Uterus (tissue), 2 donors: ENCODE results near the gene NPHP4.

Experiments used
- POLR2A ChIP-seq, 2 donors: fragments of 450-650 bp; IDR thresholded peaks; one replicate each; pipeline ENCODE4 v1.6.1; 2016; ENCODE audit warnings: antibody characterized with exemption in 2 of 2, mild to moderate bottlenecking in 1 of 2, moderate library complexity in 1 of 2
- TF ChIP-seq, protein P1 (sequence below), 4 experiments: fragments of 200-600 bp in 2 of 4; fragments of 450-650 bp in 2 of 4; sonication (generic) in 2 of 4; IDR thresholded peaks; one replicate each; pipeline ENCODE4 v1.5.1; 2016 to 2019; ENCODE audit warnings: antibody characterized with exemption in 4 of 4, mild to moderate bottlenecking in 2 of 4, moderate library complexity in 1 of 4

DNA sequence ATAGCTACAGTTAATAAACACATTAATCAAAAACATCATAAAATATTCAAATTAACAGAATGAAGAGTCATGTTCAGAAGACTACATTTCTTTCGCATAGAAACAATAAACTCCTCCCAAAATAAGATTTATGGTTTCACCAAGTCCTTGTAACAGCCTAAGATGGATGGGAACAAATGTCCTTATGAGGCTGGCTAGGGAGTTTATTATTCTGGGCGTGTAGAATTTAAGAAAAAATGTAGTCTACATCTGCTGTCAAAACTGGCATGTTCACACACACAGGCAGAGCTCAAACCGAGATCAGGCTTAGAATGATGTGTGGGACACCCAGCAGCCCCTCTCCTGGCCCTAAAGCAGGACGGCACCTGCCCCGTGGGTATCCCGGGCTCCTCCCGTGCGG is 101.1 kb downstream of the NPHP4 start:
- TF ChIP-seq, protein P1, sequence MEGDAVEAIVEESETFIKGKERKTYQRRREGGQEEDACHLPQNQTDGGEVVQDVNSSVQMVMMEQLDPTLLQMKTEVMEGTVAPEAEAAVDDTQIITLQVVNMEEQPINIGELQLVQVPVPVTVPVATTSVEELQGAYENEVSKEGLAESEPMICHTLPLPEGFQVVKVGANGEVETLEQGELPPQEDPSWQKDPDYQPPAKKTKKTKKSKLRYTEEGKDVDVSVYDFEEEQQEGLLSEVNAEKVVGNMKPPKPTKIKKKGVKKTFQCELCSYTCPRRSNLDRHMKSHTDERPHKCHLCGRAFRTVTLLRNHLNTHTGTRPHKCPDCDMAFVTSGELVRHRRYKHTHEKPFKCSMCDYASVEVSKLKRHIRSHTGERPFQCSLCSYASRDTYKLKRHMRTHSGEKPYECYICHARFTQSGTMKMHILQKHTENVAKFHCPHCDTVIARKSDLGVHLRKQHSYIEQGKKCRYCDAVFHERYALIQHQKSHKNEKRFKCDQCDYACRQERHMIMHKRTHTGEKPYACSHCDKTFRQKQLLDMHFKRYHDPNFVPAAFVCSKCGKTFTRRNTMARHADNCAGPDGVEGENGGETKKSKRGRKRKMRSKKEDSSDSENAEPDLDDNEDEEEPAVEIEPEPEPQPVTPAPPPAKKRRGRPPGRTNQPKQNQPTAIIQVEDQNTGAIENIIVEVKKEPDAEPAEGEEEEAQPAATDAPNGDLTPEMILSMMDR (IDR thresholded peaks at IDR 0.05), result no peak
- TF ChIP-seq POLR2A (IDR thresholded peaks at IDR 0.05), result no peak
